Astrocyte of the cerebellum (primary cell): ENCODE data around the gene EVPLL.
"Not testable (repeated sequence)": the region's sequence is repeated elsewhere in the genome, so short reads cannot be mapped to it uniquely, and the experiment has no call there.

Experiments
- DNase-seq: peaks from one replicate; pipeline ENCODE4 v3.0.0-alpha.2; 2011; ENCODE audit warnings: low read depth
- H3K4me3 ChIP-seq: 2 replicates; pipeline ENCODE4 v1.5.1; 2011; ENCODE audit warnings: mild to moderate bottlenecking, low read depth, low read length, moderate library complexity
- CTCF ChIP-seq: IDR thresholded peaks from 2 replicates; pipeline ENCODE4 v1.5.1; 2012; ENCODE audit warnings: low read length, low read depth, moderate library complexity, mild to moderate bottlenecking; ENCODE audit errors: missing control alignments
- in situ Hi-C: cut with HindIII; loops from 2 replicates; pipeline ENCODE4 v1.10.0; 2017; ENCODE audit warnings: low sequenced_read_pairs

The EVPLL gene

GRCh38 chr17:18378205-18378505, 577 bp downstream of the EVPLL start:
- no peak for TF ChIP-seq CTCF
- no peak for DNase-seq
- in situ Hi-C loops = no loop called here
- H3K4me3 ChIP-seq = no peak overlapping the region

GRCh38 chr17:18378614-18379013, 1.0 kb downstream of the EVPLL start:
- H3K4me3 ChIP-seq, DNase-seq, in situ Hi-C loops: not testable (repeated sequence)

- DNase-seq = no peak
- H3K4me3 ChIP-seq = no peak overlapping the region
- in situ Hi-C loops = no loop called here
- TF ChIP-seq CTCF = no peak
These were observed 1.9 kb downstream of the EVPLL start for GRCh38 chr17:18379246-18380146.

- no peak overlapping the region for H3K4me3 ChIP-seq
- no peak for TF ChIP-seq CTCF
- in situ Hi-C loops = no loop called here
- DNase-seq = no peak
These were observed 3.0 kb downstream of the EVPLL start for GRCh38 chr17:18380471-18381157.

- in situ Hi-C loops = no loop called here
- TF ChIP-seq CTCF = no peak
- DNase-seq = no peak
- H3K4me3 ChIP-seq = no peak overlapping the region
These were observed 3.8 kb downstream of the EVPLL start for GRCh38 chr17:18381158-18381952.

- in situ Hi-C loops = no loop called here
- DNase-seq = no peak
- no peak for TF ChIP-seq CTCF
- no peak overlapping the region for H3K4me3 ChIP-seq
These were observed 4.3 kb downstream of the EVPLL start for GRCh38 chr17:18381953-18382245.
